GM18517 (cell line): ENCODE results near the gene WDR75.
"Not testable (repeated sequence)": the region's sequence is repeated elsewhere in the genome, so short reads cannot be mapped to it uniquely, and the experiment has no call there.

Experiments used
- ATAC-seq: cut with Tn5 transposase; IDR thresholded peaks from one replicate; pipeline ENCODE4 v1.9.1; 2021; ENCODE audit warnings: mild to moderate bottlenecking, moderate library complexity; ENCODE audit not compliant: unreplicated experiment

The WDR75 gene

DNA sequence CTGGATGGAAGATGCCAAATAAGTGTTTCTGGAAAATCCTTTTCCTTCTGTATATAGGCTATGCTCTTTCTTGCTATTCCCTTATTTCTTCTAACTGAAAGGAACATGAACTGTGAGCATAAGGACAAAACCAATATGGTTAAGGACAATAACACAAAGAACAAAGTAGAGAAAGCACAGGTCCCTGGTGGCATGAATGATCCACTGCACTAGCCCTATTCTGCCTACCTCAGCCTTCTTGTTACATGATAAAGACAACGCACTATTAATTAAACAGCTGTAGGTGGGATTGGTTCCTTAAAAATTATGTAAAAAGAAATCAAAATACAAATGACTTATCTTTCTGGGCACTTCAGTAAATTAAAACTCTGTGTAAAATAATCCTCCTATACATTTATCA is 1.9 kb upstream of the WDR75 start:
- ATAC-seq: no peak

DNA sequence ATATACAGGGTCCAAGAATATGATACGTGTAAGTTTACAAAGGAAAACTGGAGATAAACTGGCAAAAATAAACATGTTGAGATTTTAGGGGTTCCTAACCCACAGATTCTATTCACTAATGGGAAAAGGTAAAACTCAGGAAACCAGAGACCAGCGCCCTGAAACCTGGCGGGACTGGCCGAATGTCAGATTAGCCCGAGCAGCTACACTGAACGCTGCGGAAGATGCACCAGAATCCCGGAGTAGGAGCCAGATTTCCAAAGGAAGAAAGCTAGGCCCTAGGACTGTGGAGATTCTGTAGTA is 679 bp upstream of the WDR75 start:
- ATAC-seq: peak; percentile 32

DNA sequence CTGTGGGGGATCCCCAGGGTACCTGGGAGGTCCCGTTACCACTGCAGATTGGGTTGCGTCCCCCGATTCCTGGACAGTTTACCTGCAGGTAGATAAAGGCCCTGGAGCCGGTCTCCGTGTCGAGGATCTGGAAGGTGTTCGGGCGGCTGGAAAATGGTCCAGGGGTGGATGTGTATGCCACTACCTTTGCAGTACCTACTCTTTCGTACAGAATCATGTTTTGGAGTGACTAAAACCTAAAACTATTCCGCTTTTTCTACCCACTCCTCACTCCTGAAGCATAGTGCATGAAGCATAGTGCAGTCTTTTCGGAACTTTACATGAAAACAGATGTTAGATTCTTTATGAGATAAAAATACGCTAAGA is 418 bp downstream of the WDR75 start:
- no peak for ATAC-seq

DNA sequence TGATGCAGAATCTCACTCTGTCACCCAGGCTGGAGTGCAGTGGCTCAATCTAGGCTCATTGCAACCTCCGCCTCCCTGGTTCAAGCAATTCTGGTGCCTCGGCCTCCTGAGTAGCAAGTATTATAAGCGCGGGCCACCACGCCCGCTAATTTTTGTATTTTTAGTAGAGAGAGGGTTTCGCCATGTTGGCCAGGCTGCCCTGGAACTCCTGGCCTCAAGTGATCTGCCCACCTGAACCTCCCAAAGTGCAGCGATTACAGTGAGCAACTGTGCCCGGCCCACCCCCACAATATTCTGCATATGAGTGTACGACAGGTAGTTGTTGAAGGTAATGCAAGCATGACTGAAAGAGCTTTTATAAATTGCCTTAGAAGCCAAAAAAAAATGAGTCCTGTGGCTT is 1.2 kb downstream of the WDR75 start:
- ATAC-seq: no peak

DNA sequence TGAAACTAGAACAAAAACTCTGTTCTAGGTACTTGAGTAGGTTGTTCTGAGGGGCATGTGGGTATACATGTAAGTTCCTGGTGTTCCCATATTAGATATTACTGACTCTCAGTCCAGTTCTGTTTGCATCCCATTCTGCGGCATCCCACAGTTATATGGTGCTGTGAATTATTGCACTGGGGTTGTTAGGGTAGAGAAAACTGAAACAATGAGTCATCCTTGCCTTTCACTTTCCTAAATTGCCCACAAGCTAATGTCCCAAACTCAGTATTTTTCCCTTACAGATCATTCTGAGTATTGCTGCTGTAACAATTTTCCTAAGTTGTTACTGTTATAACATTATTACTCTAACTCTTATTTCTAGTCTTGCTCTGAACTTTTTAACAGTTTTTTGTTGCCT is 3.0 kb downstream of the WDR75 start:
- ATAC-seq: peak; percentile 30

DNA sequence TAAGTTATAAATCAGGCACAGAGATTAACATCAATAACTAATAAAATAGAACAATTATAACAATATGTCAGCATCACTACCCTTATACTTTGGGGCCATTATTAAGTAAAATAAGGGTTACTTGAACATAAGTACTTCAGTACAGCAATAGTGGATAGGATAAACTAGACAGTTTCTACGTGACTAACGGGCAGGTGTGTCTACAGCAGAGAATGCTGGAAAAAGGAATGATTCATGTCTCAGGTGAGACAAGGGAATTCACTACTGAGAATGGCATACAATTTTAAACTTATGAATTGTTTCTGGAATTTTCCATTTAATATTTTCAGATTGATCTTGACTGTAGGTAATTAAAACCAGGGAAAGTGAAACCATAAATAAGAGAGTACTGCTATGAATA is 5.5 kb downstream of the WDR75 start:
- ATAC-seq: no peak

DNA sequence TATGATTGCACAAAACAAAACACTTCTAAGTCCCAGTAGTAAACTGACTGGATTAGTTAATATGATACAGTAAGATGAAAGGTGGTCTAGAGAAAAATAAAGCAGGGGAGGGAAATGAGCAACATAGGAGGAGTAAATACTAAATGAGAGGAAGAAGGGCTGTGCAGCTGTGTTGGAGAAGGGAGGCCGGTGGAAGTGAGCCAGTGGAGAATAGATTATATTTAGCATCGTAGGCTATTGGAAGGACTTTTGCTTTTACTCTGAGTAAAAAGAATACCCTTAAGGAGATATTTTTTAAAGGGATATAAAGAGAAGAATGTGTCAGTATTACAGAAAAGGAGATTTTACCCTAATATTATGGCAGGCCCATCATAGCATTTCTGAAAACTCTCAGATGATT is 12.7 kb downstream of the WDR75 start:
- no peak for ATAC-seq

DNA sequence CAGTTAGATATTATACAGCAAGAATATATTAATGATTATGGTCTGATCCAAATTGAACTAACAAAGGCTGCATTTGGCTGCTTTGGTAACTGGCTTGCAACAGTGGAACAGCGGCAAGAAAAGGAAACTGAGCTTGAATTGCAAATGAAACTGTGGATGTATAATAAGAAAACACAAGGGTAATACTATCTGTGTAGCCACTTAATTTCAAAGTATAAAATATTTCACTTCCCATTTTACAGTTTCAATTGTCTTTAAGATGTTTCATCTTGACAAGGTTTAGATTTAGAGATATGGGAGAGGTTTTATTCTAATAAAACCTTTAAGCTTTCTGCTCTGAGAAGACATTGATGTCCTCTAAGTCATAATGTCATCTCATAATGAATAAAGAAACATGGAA is 23.8 kb downstream of the WDR75 start:
- ATAC-seq: no peak

DNA sequence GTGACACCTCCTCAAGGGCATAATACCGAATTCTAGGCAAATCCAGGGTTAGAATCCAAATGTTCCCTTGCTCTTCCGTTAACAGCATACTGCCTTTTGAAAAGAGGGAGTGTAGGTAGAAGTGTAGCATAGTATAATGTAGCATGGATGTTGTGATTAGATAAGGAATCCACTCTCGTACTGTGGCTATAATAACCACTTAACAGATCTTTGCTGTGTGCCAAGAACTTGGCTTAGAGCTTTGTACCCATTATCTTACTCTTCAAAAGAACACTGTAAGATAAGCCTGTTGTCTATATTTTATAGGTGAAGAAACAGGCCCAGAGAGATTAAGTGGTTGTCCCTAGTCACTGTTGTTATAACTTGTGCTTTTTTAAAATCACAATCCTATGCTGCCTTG is 24.2 kb downstream of the WDR75 start:
- no peak for ATAC-seq

DNA sequence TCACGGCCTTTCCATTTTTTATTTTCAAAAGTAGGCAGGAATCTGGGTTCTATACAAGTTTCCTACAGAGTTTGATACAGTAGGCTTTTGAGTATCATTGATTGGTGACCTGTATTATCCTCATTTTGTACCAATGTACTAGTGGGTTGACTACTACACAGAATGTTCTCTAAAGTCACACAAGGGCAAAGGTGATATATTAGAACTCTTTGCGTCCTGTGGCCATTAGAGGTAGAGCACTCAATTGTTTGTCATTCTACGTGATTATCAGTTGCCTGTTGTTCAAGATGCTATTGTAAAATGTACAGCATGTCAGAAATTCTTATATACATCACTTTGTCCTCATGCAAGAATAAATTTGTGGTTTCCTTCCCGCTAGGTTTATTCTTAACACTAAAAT is 24.8 kb downstream of the WDR75 start:
- no peak for ATAC-seq

DNA sequence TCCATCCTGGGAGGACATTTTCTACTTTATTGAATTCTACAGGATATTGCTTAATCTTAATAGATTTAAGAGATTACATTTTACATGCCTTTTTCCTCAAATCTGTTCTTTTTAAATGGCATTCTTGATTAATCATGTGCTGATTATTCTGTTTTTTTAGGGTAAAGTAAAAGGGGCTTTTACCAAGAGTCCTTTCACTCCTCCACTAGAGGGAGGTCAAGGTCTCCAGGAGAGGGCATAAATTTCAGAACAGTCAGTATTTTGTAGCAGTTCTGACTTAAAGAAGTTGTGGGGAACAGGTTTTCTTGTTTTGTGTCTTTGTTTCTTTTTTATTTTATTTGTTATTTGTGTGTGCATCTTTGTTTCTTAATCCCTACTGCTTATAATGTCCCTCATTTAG is 25.4 kb downstream of the WDR75 start:
- no peak for ATAC-seq

DNA sequence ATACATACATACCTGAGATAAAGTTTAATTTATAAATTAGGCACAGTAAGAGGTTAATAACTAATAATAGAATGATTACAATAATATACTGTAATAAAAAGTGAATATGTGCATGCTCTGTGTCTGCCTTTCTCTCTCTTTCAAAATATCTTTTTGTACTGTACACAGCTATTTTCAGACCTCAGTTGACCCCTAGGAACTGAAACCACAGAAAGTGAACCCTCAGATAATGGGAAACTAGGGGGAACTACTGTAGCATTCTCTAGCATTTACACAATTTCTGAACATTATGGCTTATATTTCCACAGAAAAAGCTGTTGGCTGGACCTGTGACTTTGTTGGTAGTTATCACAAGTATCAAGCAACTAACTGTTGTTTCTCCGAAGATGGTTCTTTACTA is 25.9 kb downstream of the WDR75 start:
- ATAC-seq: no peak

DNA sequence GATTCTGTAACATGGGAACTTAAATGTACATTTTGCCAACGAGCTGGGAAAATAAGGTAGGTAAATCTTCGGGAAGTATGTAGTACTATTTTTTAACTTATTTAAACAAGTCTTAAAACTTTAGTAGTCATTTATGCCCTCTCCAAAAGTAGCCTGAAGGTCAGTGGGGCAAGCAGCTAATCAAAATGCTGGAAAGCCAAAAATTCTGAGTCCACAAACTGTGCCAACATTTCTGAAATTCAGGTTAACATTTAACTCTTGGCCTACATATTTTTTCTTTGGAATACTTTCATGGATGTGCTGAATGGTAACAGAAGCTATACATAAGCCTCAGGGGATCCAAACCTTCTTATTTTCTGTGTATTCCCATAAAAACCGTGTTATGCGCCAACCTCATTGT is 26.3 kb downstream of the WDR75 start:
- ATAC-seq: no peak

DNA sequence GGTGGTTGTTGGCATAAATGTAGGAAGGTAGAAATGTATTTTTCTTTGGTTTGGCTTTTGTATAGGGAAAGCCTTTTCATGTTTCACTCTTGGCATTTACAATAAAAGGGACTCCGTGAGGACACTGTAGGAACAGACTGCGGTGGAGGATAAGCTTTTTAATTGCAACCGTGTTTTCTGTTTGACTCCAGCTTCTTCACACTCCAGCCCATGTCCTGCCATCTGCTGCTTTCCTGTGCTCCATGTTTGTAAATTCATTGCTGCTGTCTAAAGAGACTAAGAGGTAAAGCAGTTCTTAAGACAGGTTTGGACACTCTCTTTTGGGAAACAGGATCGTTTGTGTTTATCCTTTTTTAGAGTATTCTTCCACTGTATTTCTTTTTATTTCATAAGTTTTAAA is 33.3 kb downstream of the WDR75 start:
- no peak for ATAC-seq

DNA sequence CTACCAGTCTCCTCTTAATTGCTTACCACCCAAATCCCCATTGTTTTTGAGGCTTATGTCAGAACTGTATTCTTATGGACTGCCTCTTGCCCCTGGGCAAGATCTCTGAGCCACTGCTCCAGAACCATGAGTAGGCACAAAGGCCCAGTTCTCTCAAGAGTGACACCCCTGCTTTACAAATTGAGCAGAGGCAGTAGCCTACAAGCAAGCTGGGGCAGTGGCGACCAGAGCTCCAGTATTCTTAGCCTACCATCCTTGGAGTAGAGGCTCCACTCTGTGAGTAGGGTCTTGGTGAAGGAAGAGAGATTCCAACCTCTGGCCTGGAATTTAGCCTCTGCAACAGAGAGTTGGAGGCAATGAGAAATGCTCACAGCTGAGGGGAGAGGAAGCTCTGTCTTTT is 36.5 kb downstream of the WDR75 start:
- no peak for ATAC-seq

DNA sequence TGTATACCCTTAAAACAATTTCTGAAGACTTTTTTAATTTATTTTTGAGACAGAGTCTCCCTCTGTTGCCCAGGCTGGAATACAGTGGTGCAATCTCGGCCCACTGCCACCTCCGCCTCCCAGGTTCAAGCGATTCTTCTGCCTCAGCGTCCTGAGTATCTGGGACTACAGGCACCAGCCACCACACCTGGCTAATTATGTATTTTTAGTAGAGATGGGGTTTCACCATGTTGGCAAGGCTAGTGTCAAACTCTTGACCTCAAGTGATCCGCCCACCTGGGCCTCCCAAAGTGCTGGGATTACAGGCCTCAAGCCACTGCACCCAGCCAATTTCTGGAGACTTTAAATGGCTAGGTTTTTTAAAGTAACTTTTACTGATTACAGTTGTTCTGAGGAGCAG is 37.0 kb downstream of the WDR75 start:
- not testable (repeated sequence) for ATAC-seq

DNA sequence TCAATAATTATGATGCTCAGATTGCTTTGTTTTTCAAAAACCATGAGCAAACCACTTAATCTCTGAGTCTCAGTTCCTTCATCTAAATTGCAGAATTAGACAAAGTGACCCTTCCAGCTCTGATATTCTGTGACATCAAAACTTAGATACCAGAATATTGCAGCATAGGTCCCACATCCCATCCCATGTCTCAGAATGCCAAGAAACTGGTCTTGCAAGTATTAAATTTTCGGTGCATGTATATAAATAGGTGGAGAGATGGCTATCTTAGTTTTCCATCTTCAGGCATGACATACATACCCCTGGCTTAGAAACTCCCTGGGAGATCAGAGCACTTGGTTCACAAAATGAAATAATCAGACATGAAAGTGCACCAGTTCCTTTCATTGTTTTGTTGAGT is 39.8 kb downstream of the WDR75 start:
- ATAC-seq: no peak

DNA sequence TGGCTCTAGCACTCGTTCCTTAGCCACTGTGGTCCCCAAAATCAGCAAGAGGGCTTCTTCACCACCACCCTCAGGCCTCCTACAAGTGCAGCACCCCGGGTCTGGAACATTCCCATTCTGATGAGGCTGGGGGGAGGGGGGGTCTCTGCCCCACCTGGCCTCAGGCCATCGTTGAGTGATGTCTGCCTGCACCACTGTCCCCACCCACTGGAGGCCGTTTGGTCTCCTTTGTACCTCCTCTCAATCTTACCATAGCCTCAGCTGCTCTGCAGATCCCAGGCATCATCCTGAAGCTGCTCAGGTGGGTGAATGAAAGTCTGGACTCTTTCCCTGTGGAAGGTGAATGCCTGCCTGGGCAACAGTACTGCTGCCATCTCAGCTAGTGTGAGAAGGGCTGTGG is 42.3 kb downstream of the WDR75 start:
- ATAC-seq: no peak

DNA sequence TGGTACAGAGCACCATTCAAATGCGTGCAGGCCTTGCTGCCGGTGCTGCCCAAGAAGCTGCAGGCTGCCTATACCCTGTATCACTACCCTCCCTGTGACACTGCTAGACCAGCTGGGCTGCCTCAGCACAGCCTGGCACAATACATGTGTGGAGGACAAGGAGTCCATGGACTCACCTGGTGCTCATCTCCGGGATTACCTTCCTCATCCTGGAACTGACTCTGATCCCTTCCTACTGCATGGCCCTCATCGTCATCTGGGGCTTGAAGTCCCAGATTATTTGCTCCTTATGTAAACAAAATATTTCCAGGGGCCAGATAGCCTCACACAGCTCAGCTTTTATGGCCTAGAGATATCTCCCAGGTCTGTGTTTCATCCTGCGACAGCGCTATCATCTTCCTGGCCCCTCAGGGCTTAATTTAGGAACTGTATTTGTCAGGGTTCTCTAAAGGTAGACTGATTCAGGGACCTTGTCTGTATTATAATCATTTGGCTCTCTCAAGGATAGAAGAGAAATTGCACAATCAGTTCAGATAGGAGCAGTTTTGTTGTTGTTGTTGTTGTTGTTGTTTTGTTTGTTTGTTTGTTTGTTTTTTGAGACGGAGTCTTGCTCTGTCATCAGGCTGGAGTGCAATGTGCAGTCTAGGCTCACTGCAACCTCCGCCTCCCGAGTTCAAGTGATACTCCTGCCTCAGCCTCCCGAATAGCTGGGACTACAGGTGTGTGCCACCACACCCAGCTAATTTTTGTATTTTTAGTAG is 42.9 kb downstream of the WDR75 start:
- no peak for ATAC-seq

DNA sequence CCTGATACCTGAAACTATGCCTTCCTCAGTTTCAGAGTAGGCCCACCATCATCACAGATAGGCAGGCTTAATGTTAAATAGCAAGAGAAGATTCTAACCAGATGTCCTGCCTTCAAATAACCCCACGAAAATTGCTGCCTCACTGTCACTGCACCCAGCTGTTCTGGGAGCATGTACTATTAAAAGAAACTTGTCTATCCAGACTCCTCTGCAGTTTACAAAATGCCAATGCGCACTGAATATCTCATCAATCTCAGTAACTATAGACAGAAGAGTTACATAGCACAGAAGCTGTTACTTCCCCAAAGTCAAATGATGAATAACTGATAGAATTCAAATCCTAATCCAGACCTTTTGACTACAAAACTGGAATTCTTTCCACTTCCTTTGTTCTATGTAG is 43.9 kb downstream of the WDR75 start:
- no peak for ATAC-seq

DNA sequence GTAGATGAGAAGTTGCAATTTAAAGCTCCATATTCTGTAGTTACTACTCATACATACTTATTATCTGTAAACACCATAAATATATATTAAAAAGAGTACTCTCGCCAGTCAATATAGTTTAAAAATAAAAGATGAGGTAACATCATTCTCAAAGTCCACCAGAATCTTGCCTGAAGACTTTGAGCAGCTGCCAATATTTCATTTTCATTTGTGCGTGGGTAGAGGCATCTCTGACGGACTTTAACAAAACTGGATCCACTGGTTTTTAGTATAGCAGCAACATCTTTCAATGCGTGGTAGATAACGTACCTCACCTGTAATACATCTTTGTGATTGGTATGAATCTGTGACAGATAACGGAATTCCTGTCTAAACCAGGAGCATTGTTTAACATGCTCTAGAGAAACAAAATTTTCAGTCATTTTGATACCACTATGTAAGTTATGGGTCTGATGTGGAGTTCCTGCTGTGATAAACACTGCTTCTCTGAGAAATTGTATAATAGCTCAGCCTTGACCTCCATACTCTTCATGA is 45.0 kb downstream of the WDR75 start:
- ATAC-seq: no peak

DNA sequence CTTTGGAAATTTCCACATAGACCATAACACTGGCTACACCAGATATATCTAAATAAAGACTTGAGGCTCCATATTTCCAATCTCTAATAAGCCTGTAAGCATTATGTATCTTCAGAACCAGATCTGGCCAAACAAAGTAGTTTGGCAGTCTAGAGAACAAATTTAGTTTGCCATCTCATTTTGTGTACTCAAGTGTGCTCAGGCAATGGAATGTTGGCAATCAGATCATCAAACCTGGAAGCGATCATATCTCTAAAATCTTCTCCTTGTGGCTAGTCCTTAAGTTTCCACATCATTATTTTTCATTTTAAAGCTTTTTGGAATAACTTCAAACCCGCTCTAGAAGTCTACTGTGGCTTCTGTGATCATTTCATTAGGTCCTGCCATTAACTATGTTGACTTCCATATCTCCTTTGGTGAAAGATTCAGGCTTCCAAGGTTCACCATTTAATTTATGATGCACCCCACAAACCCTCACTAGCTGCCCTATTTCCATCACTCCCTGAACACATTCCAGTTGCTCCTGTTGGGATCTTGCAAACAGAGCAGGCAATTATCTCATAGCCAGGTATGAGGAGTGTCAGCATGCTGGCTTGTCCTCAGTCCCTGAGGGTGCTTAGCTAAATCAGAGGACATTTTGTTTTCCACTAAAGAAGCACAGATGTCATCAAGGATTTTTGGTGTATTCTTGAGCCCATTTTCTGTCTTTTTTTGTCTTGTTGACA is 46.2 kb downstream of the WDR75 start:
- no peak for ATAC-seq

DNA sequence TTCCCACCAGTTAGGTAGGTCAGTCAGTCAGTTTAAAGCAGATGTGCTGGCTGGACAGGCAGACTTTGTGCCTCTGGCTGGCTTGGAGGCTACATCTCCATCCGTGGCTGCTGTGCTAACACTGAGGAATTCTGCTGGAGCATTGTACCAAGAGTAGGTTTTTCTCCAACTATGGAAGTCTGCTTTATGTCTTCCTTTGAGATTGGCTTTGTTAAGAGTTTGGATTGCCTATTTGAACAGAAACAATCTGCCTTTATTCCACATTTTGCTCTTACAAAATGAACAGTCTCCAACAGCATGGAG is 46.7 kb downstream of the WDR75 start:
- ATAC-seq: no peak
